Stimulated activated CD8-positive, alpha-beta memory T cell treated with anti-CD3 and anti-CD28 coated beads, Interleukin-12 subunit alpha, Interleukin-12 subunit beta, amount 100 ng/mL, for 24 hours (primary cell): ENCODE data around the gene SPTLC3.

Experiments
- DNase-seq: peaks from one replicate; pipeline ENCODE4 v3.0.0-alpha.2; 2020; ENCODE audit errors: extremely low read depth

The SPTLC3 gene

DNA sequence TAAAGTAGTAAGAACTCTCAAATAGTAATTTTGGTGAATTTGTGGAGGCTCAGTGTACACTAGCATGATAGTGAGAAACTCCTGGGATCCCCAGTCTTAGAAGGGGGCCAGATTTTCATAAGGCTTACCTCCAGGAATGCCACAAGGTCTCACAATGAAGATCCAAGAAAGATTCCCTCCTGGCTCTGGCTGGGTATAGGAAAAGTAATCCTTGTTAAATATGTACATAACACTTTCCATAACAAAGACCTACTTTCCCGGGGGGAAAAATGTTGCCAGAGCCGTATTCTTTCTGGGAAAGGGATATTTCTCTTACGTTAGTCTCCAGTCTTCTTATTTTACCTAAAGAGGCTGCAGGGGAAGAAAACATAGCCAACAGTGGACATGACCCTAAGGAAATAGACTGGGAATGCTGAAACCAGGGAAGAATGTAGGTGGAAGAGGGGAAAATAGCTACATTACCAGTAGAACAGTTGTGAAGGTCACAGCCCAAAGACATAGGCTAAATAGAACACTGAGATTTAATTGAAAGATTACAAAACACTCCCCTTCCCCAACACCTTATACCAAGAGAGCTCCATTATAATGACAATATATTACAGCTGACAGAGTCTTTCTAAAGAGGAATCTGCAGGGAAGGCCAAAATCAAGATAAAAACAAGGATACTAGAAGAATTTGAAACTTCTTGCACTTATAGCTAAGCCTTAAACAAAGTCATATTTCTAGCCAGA lies 177.4 kb downstream of the SPTLC3 start:
- DNase-seq, result no peak

DNA sequence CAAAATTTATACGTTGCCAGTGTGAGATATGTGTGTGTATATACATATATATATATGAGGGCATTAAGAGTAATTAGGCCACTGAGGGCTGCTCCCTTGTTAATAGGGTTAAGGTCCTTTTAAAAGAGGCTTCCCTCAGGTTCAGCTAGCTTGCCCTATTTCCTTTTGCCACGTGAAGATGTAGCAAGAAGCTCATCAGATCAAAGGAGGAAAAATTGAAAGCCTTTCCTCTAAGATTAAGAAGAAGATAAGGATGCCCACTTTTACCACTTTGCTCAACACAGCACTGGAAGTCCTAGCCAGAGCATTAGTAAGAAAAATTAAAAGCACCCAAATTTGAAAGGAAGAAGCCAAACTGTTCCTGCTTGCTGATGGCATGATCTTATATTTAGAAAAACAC lies 179.1 kb downstream of the SPTLC3 start:
- DNase-seq, result no peak

DNA sequence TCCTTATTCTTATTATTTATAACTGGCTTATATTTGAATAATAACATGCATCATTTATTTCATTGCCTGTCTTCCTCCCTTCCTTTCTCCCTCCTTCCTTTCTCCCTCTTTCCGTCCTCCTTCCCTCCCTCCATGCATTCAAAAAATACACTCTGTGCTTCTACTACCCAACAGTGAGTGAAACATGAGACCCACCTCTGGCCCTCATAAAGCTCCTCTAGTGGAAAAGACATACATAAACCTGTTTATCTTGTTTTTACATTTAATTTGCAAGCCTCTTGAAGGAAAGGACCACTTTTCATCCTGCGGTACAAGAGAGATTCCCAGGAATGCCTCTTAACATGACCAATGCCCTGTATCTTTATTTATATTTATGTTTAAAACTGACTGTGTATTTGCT lies 190.5 kb downstream of the SPTLC3 start:
- DNase-seq, result no peak

DNA sequence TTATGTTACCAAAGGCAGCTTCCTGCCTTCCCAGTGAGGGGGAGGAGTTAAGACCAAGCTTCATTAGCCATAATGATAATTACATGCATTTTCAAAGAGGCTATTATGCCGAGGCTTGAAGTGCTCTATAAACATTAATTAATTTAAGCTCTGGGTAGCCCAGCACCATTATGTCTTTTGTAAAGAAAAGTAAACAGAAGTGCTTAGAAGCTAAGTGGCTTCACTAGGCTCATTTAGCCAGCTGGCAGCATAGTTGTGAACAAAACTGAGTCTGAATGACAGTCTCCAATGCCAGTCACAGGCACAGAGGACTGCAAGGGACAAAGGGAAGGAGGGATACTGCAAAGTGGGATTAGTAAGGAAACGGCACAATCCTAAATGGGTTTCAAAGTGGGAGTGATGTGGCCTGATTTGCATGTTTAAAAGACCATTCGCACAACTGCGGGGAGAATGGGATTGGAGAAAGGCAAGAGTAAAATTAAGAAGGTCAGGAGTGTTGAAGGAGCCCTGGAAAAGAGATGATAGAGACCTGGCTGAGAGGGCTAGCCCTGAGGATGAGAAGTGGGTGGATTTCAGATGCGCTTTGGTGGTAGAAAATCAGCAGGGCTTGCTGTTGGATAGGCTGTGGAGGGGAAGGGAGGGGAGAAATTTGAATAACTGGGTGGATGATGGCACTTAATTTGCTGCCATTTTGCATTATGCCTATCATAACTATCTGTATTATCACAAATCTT lies 192.2 kb downstream of the SPTLC3 start:
- no peak for DNase-seq

DNA sequence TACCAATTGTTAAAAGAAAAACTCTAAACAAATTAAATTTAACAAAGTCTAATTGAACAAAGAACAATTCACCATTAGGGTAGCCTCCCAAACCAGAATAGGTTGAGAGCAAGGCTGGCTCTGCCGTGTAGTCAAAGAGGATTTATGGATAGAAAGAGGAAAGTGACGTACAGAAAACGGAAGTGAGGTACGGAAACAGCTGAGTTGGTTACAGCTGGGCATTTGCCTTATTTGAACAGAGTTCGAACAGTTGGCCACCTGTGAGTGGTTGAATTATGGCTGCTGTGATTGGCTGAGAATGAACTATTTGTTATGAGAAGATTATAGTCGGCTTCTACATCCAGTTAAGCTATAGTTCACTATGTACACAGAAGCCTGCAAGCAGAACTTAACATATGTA lies 193.8 kb downstream of the SPTLC3 start:
- DNase-seq, result no peak

DNA sequence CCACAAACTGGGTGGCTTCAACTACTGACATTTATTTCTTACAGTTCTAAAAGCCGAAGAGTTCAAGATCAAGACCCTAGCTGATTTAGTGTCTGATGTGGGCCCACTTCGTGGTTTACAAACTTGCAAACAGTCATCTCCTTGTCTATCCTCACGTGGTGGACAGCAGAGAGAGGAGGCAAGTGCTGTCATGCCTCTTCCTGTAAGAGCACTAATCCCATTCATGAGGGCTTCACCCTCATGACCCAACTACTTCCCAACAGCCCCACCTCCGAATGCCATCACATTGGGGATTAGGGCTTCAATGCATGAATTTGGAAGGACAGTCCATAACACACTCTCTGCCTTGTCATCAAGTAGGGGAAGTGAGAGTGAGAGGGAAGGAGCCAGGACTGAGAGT lies 196.7 kb downstream of the SPTLC3 start:
- DNase-seq, result no peak

DNA sequence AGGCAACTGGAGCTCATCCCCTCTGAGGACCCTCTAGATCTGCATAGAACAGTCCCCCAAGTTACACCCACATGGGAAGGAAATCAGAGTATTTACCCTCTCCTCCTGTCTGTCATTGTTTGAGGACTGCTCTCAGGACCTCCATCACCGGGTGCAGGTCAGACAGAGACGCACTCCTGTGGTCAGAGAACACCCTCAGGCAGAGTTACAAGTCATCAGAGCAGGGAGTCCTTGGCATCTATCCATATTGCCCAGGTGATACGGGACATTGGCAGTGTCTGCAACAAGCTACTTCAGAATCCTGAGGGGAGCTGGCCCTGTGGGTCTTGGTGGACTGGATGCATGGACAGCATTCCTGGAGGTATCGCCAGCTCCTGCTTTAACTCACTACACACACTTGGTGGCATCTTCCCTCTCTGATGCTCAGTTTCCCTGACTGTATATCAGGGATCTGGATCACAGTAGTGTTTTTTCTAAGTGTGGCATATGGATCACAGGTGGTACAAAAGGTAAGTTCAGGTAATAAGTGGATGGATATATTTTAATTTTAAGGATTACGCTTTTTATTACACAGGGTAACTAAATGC lies 197.2 kb downstream of the SPTLC3 start:
- no peak for DNase-seq

DNA sequence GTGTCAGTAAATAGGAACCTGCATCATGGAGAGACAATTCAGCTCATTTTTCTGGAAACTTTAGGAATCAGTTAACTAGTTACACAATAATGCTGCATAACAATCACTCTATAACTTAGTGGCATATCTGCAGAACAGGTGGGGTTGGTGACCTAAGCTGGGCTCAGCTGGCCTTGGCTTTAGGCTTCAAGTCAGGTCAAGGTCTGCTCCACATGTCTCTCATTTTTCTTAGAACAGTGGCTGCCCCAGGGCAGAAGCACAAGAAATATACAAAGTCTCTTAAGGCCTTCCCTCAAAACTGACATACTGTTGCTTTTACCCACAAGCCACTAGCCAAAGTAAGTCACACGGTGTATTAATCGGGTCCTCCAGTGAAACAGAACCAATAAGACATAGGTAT lies 198.2 kb downstream of the SPTLC3 start:
- no peak for DNase-seq

DNA sequence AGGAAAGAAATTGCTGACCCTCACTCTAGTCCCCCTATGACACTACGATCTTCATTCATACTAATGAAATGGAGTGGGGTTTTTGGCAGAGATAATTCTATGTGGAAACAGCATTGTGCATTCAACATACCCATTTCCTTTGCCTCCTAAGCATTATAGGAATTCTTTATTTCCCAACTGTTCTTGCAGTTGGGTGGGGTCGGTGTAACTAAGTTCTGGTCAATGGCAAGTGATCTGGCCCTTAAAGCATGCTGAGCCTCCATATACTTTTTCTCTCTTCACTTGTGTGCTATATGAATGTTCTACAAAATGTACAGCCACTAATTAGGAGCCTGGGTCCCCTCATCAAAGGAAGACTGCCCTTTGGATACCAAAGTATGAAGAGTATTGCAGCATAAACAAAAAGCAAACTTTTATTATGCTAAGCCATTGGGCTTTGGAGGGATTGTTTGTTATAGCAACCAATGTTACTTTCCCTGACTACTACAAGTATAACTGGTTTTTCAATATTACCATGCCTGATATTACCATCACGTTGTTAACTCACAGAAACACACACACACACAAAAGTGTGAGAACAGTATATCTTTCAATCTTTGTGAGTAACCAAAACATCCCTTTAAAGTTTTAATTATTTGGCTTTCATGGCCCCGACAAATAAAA lies 203.3 kb downstream of the SPTLC3 start:
- DNase-seq, result no peak

DNA sequence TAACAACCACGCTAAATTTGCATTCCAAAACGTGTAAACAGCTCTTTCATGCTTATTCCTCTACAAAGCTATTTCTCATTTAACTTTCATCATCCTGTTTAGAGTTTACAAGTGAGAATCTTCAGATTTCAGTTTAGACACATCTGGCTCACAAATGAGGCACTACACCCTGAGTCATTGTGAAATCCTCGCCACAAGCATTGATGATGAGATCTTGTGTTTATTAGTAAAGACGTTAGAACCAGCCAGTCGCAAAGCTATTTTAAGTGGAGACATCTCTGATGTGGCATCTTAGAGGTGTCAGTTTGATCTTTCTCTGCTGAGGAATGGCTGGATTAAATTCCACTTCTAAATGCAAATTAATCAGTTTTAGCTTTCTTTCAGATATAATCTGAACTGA lies 204.0 kb downstream of the SPTLC3 start:
- DNase-seq, result no peak

DNA sequence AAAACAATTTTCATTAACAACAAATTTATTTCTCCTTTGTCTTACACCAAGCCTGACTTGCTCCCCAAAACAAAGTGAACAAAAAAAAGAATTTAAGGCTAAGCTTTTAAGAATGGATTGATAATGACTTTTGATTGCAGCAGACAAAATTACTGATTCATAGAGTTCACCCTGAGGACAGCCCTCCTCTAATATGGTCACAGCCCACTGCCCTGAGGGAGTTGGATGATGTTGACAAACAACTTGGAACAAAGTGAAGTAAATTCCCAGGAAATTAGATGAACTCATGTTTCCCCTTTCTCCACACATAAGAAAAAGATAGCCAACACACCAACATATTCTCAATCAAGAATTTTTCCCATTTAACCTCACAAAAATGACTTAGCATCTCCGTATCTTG lies 204.6 kb downstream of the SPTLC3 start:
- no peak for DNase-seq

DNA sequence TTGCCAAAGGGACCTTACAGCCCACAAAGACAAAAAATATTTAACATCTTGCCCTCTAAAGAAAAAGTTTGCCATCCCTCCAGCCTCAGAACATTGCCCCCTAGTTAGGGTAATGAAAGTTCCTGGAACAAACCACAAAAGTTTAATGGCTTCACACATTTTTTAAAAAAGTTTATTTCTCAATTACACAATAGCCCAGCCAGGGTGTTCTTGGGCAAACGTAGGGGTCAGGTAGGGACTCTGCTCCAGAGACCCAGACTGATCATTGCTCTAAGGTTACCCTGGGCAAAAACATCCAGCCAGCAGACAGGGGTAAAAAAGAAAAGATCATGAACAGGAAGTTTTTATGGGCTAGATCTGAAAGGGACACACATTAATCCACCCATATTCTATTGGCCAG lies 207.8 kb downstream of the SPTLC3 start:
- DNase-seq, result no peak
